Measurements from ENCODE around the gene GINS1.
"Not testable (repeated sequence)": the region's sequence is repeated elsewhere in the genome, so short reads cannot be mapped to it uniquely, and the experiment has no call there.

The GINS1 gene

DNA sequence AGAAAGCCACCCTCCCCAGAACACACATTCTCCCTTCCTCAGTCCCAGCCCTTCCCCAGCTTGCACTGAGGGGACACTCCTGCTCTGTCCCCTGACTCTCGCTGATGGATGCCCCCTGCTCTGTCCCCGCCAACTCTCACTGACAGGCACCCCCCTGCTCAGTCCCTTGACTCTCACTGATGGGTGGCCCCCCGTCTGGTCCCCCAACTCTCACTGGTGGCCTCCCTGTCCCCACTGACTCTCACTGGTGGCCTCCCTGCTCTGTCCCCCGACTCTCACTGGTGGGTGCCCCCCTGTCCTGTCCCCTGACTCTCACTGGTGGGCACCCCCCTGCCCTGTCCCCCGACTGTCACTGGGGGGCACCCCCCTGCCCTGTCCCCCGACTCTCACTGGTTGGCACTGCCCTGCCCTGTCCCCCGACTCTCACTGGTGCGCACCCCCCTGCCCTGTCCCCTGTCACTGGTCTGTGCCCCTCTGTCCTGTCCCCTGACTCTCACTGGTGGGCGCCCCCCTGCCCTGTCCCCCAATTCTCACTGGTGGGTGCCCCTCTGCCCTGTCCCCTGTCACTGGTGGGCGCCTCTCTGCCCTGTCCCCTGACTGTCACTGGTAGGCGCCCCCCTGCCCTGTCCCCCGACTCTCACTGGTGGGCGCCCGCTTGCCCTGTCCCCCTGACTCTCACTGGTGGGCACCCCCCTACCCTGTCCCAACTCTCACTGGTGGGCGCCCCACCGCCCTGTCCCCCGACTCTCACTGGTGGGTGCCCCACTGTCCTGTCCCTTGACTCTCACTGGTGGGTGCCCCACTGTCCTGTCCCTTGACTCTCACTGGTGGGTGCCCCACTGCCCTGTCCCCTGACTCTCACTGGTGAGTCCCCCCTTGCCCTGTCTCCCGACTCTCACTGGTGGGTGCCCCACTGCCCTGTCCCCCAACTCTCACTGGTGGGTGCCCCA, 60.9 kb downstream of the GINS1 start:
- H3K36me3 Mint-ChIP-seq, result no peaks in the 10 kb centered on the region
- H3K9me3 Mint-ChIP-seq, result no peaks in the 10 kb centered on the region
- peaks cover 7% of the 10 kb centered on the region for H3K27me3 Mint-ChIP-seq
- H3K4me1 Mint-ChIP-seq, result peaks cover 4% of the 10 kb centered on the region
- no peak overlapping the region for H3K4me3 Mint-ChIP-seq
- DNase-seq (ENCODE audit: low spot score in 2 of 2) (no peak), ATAC-seq (ENCODE audit: low read depth) (no peak)
- H3K27ac Mint-ChIP-seq, result no peak overlapping the region

DNA sequence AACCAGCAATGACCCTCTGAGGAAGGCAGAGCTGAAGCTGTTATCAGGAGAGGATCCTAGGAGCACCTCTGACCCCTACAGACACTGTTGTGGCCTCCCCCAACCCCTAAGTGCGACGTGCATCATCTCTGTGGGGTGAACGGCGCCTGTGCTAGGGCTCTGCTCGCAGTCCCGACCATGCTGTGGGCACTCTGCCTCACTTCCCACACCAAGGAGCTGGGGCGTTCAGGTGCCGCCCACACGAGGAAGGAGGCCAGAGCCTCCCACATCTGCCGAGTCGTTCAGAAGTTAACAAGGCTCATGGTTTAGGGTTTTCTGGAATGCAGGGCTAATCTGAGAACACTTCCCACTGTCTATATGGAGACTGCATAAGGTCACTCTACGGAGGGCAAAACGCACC, 62.1 kb downstream of the GINS1 start:
- Mint-ChIP-seq H3K36me3 (no peaks in the 10 kb centered on the region), H3K27ac (no peak overlapping the region), H3K4me1 (peaks cover 4% of the 10 kb centered on the region), H3K27me3 (peaks cover 7% of the 10 kb centered on the region), H3K4me3 (no peak overlapping the region), H3K9me3 (no peaks in the 10 kb centered on the region)
- no peak for ATAC-seq (ENCODE audit: low read depth)
- no peak for DNase-seq (ENCODE audit: low spot score in 2 of 2)

DNA sequence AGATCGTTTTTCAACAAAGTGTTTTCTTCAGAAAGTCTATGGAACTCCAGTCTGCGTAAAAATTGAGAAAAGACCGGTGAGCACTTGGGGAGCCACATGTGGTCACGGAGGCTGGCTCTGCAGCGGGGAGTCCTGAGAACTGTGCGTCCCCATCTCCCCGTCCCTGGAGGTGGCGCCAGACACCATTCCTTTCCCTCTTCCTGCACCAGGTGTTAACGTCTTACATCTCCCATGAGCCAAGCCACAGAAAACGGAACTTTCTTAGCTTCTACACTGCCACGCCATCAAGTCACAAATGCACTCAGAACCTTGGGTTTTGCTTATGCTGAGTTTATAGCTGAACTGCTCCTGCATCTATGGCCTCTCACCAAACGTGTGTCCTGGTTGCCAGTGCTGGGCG, 62.6 kb downstream of the GINS1 start:
- DNase-seq (ENCODE audit: low spot score in 2 of 2), result no peak
- Mint-ChIP-seq H3K27ac (no peak overlapping the region), H3K9me3 (no peaks in the 10 kb centered on the region), H3K36me3 (no peaks in the 10 kb centered on the region), H3K4me3 (no peak overlapping the region), H3K27me3 (peaks cover 7% of the 10 kb centered on the region), H3K4me1 (peaks cover 4% of the 10 kb centered on the region)
- ATAC-seq (ENCODE audit: low read depth), result no peak

DNA sequence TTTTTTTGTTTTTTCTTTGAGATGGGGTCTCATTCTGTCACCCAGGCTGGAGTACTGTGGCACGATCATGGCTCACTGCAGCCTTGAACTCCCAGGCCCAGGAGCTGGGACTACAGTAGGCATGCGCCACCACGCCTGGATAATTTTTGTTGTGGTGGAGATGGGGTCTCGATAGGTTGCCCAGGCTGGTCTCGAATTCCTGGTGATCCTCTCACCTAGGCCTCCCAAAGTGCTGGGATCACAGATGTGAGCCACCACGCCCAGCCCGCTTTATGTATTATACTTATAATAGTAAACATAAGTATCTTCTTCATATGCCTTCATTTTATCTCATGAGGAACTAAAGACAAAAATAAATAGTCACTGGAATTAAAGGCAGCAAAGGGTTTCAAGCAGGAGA, 63.5 kb downstream of the GINS1 start:
- Mint-ChIP-seq H3K9me3 (no peaks in the 10 kb centered on the region), H3K36me3 (no peaks in the 10 kb centered on the region), H3K4me3 (no peak overlapping the region), H3K4me1 (peaks cover 4% of the 10 kb centered on the region), H3K27ac (no peak overlapping the region), H3K27me3 (peaks cover 7% of the 10 kb centered on the region)
- no peak for DNase-seq (ENCODE audit: low spot score in 2 of 2)
- no peak for ATAC-seq (ENCODE audit: low read depth)

DNA sequence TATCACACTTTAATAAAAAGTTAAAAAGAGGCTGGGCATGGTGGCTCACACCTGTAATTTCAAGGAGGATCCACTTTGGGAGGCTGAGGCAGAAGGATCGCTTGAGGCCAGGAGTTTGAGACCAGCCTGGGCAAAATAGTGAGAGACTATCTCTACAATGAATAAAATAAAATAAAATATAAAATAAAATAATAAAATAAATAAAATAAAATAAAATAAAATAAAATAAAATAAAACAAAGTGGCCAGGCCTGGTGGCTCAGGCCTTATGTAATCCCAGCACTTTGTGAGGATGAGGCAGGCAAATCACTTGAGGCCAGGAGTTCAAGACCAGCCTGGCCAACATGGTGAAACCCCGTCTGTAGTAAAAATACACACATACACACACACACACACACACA, 65.8 kb downstream of the GINS1 start:
- not testable (repeated sequence) for DNase-seq (ENCODE audit: low spot score in 2 of 2); H3K4me3 Mint-ChIP-seq; H3K27me3 Mint-ChIP-seq; H3K36me3 Mint-ChIP-seq; ATAC-seq (ENCODE audit: low read depth); H3K4me1 Mint-ChIP-seq; H3K9me3 Mint-ChIP-seq; H3K27ac Mint-ChIP-seq

DNA sequence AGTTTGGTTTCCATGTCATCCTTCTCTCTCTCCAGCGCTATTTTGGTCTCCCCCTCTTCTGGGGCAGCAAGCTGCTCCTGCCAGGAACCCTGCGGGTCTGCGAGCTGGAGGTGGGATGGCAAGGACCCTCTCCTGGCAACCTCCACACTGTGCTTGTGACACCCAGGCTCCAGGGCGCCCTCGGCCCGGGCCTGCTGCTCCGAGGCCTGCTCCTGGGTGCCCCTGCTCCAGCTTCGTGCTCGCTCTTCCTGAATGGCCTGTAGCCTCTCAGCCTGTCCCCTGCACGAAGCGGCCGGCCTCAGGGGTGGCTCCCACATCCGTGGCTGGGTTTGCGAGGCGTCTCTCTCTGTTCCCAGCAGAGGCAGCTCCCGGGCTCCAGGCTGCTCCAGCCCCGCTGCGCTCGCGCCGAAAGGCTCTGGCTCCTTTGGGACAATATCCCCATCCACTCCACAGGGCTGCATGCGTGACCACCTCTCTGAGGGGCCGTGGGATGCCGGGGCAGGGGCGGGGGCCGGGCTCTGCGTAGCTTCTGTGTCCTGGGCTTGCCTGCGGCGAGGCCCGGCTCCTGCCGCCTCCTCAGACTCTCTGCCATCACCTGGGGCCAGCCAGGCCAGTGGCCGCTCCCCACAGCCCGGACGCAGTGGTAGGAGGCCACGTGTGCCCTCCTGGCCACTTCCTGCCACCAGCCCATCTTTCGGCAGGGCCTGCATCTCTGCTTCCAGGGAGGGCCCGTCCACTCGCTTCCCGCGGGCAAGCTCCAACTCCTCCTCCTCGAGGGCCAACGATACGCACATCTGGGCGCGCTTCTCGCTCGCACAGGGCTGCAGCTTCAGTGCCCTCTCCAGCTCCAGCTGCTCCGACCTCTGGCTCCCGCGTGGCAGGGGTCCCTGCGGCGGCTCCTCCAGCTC, 68.9 kb downstream of the GINS1 start:
- no peak overlapping the region for H3K27ac Mint-ChIP-seq
- no peak for ATAC-seq (ENCODE audit: low read depth)
- no peak overlapping the region for H3K4me3 Mint-ChIP-seq
- H3K4me1 Mint-ChIP-seq, result no peaks in the 10 kb centered on the region
- H3K27me3 Mint-ChIP-seq, result no peaks in the 10 kb centered on the region
- no peaks in the 10 kb centered on the region for H3K36me3 Mint-ChIP-seq
- H3K9me3 Mint-ChIP-seq, result no peaks in the 10 kb centered on the region
- no peak for DNase-seq (ENCODE audit: low spot score in 2 of 2)

DNA sequence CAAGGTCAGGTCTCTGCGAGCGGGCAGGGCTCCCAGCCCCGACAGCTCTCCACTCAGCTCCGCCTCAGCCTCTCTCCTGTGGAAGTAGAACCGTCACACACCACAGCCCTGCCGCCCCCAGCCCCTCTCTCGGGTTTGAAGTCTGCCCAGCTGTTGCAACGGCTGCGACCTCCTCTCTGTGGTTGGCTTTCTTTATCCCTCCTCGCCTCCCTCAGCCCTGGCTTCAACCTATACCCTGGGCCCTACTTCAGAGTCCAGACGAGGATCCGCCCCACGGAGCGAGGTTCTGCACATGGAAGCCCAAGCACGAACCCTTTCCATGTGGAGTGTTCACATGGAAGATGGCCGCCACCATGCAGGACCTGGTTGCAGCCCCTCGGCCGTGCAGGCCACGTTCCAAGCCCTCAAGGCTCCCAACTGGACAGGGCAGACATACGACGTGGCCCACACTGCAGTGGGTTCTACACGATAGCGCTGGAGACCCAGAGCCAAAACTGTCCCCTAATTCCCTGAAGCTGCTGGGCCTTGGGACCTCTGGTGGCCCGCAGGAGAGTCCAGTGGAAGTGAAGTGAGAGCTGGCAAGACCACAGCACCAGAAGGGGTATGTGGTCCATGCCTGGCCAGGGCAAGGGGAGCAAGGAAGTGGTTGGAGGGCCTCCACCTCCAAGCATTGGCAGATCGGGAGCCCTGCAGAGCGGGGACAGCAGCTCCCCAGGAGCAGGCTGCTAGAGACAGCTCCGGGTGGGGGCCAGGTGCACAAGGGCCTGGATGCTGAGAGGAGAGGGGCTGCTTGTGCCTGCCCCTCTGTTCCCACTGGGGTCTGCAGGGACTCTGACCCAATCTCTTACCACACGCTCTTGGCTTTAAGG, 69.8 kb downstream of the GINS1 start:
- H3K36me3 Mint-ChIP-seq, result no peaks in the 10 kb centered on the region
- peaks cover 3% of the 10 kb centered on the region for H3K27me3 Mint-ChIP-seq
- no peaks in the 10 kb centered on the region for H3K4me1 Mint-ChIP-seq
- H3K9me3 Mint-ChIP-seq, result no peaks in the 10 kb centered on the region
- H3K27ac Mint-ChIP-seq, result no peak overlapping the region
- ATAC-seq (ENCODE audit: low read depth) (no peak), DNase-seq (ENCODE audit: low spot score in 2 of 2) (no peak)
- H3K4me3 Mint-ChIP-seq, result no peak overlapping the region

DNA sequence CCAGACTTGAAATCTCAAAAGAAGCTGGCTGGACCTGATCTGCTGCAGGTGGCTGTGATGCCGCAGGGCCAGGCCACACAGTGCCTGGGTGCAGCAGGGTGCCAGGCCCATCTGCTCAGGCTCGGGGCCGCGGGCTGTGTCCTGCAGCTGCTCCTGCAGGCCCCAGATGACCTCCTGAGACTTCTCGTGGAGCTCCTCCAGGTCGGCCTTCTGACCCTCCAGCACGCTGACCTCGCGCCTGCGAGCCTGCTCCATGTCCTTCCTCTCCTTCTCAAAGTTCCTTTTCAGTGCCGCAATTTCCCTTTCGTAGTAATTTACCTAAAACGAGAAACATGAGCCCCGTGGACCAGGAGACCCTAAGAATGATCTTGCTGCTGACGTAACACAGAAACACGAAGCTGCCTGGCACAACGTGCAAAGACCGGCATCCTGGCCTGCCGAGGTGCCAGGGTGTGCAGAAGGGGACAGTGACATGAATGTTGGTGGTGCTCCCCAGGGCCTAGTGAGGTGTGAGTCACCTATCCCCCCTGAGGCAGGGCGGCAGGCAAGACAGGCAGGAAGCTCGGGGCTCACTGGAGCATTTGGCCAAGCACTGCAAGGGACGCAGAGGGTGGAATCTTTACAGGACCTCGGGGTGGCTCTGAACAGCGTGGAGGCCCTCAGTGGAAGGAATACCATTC, 71.6 kb downstream of the GINS1 start:
- no peak overlapping the region for H3K4me3 Mint-ChIP-seq
- no peaks in the 10 kb centered on the region for H3K4me1 Mint-ChIP-seq
- DNase-seq (ENCODE audit: low spot score in 2 of 2), result no peak
- no peaks in the 10 kb centered on the region for H3K9me3 Mint-ChIP-seq
- H3K27me3 Mint-ChIP-seq, result peaks cover 5% of the 10 kb centered on the region
- no peaks in the 10 kb centered on the region for H3K36me3 Mint-ChIP-seq
- no peak for ATAC-seq (ENCODE audit: low read depth)
- no peak overlapping the region for H3K27ac Mint-ChIP-seq

DNA sequence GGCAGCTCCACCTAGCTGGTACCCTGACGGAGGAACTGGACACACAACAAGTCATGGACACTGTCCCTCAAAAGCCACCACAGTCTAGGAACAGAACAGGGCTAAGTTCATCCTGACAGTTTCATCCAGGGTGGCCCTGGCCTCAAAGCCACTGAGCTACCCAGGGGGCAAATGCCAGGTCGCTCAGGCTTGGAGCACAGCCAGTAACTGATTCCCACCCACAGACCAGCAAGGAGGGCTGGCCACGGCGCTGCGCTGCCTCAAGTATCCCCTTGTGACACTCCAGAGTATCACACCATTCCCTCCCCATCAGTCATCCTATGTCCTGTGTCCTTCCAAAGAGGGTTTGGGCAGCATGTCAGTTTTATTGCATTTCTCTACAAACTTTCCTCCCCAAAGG, 72.2 kb downstream of the GINS1 start:
- no peak for DNase-seq (ENCODE audit: low spot score in 2 of 2)
- no peak for ATAC-seq (ENCODE audit: low read depth)
- Mint-ChIP-seq H3K9me3 (no peaks in the 10 kb centered on the region), H3K4me3 (no peak overlapping the region), H3K36me3 (no peaks in the 10 kb centered on the region), H3K27me3 (peaks cover 7% of the 10 kb centered on the region), H3K4me1 (peaks cover 2% of the 10 kb centered on the region), H3K27ac (no peak overlapping the region)

DNA sequence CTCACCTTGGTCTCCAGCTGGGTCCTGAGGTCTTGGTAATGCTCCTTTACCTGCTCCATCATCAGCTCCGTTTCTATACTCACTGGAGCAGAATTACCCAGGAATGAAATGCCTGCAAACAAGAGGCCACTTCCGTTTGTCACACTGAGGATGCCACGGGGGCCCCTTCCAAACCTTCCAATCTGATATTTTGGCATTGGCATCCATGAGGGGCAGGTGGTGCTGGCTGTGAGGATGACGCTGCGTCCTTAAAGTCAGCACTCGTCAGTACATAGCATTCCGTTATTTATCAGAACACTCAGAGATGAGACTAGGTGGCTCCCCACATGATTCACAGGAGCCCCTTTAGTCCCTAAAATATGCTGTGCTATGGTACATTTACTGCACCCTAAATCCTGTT, 72.7 kb downstream of the GINS1 start:
- Mint-ChIP-seq H3K4me1 (peaks cover 5% of the 10 kb centered on the region), H3K36me3 (no peaks in the 10 kb centered on the region), H3K27me3 (peaks cover 7% of the 10 kb centered on the region), H3K4me3 (no peak overlapping the region), H3K9me3 (no peaks in the 10 kb centered on the region), H3K27ac (no peak overlapping the region)
- no peak for ATAC-seq (ENCODE audit: low read depth)
- DNase-seq (ENCODE audit: low spot score in 2 of 2), result no peak

DNA sequence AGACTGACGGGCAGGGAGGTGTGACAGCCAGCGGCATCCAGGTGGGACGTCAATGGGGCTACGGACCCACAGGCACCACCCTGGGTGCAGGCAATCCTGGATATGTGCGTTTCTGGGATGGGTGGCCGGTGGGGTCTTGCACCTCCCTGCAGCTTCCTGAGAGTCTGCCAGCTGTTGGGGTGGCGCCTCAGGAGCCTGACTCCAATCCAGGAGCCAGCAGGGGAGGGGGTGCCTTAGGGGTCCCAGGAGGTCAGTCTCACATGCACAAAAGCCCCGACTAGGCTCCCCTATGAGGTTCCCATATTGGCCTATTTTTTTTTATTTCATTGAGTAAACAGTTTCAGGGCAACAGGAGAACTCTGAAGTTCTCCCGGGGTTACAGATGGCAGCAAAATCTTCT, 73.3 kb downstream of the GINS1 start:
- Mint-ChIP-seq H3K9me3 (no peaks in the 10 kb centered on the region), H3K36me3 (no peaks in the 10 kb centered on the region), H3K27me3 (peaks cover 7% of the 10 kb centered on the region), H3K27ac (no peak overlapping the region), H3K4me3 (no peak overlapping the region), H3K4me1 (peaks cover 7% of the 10 kb centered on the region)
- ATAC-seq (ENCODE audit: low read depth), result no peak
- DNase-seq (ENCODE audit: low spot score in 2 of 2), result no peak

DNA sequence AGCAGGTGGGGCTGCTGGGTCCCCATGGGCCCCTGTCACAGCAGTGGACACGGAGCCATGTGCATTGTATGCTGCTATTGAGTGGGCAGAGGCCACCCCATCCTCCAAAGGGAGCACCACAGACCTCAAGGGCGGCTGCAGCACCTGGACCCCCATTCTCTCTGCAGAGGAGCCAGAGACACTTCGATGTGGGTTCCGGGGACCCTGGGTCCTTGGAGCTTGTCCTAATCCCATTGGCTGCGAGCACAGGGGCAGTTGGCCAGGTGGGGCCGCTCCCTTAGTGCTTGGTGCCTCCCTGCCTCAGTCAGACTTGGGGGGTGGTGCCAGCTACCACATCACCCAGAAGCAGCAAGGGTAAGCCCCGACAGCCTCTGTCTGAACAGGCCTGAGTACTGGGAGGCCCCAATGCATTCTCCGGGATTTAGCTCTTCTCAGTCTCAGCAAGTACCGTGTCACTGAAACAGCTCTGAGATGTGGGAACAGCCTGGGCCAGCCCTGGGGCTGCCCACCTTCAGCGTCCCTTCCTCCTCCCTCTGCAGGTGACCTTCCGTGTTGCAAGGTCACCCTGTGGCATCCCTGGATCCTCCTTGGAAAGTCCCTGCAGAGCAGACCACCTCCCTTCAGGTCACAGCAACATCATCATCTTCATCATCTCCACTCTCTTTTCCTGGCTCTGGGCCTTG, 73.9 kb downstream of the GINS1 start:
- DNase-seq (ENCODE audit: low spot score in 2 of 2) (no peak), ATAC-seq (ENCODE audit: low read depth) (no peak)
- no peaks in the 10 kb centered on the region for H3K36me3 Mint-ChIP-seq
- no peak overlapping the region for H3K4me3 Mint-ChIP-seq
- no peaks in the 10 kb centered on the region for H3K9me3 Mint-ChIP-seq
- H3K27ac Mint-ChIP-seq, result no peak overlapping the region
- peaks cover 9% of the 10 kb centered on the region for H3K4me1 Mint-ChIP-seq
- H3K27me3 Mint-ChIP-seq, result peaks cover 8% of the 10 kb centered on the region

DNA sequence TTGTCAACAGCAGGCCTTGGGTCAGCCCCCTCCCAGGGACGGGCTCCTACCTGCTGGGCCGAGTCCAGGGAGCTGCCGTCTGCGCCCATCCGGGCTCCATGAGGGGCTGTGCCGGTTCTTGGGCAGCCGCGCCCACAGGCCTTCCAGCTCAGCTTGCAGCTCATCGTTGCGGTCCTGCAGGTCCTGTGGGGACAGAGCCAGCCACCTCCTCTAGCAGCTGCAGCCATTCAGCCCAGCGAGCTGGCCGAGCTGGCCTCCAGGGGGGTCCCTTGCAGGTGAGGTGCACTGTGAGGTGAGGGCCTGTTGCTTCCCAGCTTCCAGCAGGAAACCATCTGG, 74.4 kb downstream of the GINS1 start:
- no peak overlapping the region for H3K4me3 Mint-ChIP-seq
- ATAC-seq (ENCODE audit: low read depth), result no peak
- H3K9me3 Mint-ChIP-seq, result no peaks in the 10 kb centered on the region
- H3K27me3 Mint-ChIP-seq, result peaks cover 9% of the 10 kb centered on the region
- DNase-seq (ENCODE audit: low spot score in 2 of 2), result no peak
- H3K36me3 Mint-ChIP-seq, result no peaks in the 10 kb centered on the region
- peaks cover 11% of the 10 kb centered on the region for H3K4me1 Mint-ChIP-seq
- no peak overlapping the region for H3K27ac Mint-ChIP-seq
